SK-N-MC (cell line): ENCODE measurements around the gene UTP4.

ENCODE experiments used
- EZH2 ChIP-seq: fragments of 200-600 bp; sonication (generic); IDR thresholded peaks from one replicate; pipeline ENCODE4 v1.6.1; 2017; ENCODE audit warnings: antibody characterized with exemption
- POLR2AphosphoS5 ChIP-seq: IDR thresholded peaks from 2 replicates; pipeline ENCODE4 v1.6.1; 2012; ENCODE audit warnings: mild to moderate bottlenecking, low read depth, low read length, borderline replicate concordance

DNA sequence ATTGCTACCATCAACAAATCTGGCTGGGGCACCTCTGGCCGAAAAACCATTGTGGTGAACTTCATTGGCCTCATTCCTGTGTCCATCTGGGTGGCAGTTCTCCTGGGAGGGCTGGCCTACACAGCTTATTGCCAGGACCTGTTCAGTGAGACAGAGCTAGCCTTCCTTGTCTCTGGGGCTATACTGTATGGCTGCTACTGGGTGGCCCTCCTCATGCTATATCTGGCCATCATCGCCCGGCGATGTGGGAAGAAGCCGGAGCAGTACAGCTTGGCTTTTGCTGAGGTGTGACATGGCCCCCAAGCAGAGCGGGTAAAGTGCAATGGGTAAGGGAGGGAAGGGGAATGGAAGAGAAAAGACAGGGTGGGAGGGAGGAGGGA, 17.5 kb upstream of the UTP4 start:
- TF ChIP-seq POLR2AphosphoS5: no peak
- no peak for TF ChIP-seq EZH2
